Adrenal gland (tissue), 5 donors: ENCODE measurements around the gene EPHB1.

Source experiments
- CTCF ChIP-seq, 6 experiments: fragments of 450-650 bp in 4 of 6; fragments of 200-600 bp in 2 of 6; sonication (generic) in 1 of 6; IDR thresholded peaks; 1 replicate in 5 of 6; 2 replicates in 1 of 6; pipeline versions ENCODE4 v1.5.1 to v1.8.0; 2016 to 2021; ENCODE audit warnings: antibody characterized with exemption in 6 of 6, mild to moderate bottlenecking in 2 of 6, moderate library complexity in 1 of 6
- POLR2A ChIP-seq, 2 donors: fragments of 450-650 bp; IDR thresholded peaks; one replicate each; pipeline ENCODE4 v1.6.1; 2017; ENCODE audit warnings: antibody characterized with exemption in 2 of 2, mild to moderate bottlenecking in 2 of 2, moderate library complexity in 1 of 2
- donor health status: DM: no; HTN: no; CAD: no.

- no peak for TF ChIP-seq CTCF (IDR thresholded peaks at IDR 0.05)
- TF ChIP-seq POLR2A (IDR thresholded peaks at IDR 0.05) = no peak
Measured at GRCh38 chr3:134776518-134776917, 18.5 kb upstream of the EPHB1 start.
